NCI-H446 (cell line): ENCODE data around the gene RASEF.
"Not testable (repeated sequence)": the region's sequence is repeated elsewhere in the genome, so short reads cannot be mapped to it uniquely, and the experiment has no call there.

Experiments used
- DNase-seq, 2 experiments: peaks; one replicate each; lab custom pipeline; 2025; lab: John Stamatoyannopoulos, UW

Gene RASEF

DNA sequence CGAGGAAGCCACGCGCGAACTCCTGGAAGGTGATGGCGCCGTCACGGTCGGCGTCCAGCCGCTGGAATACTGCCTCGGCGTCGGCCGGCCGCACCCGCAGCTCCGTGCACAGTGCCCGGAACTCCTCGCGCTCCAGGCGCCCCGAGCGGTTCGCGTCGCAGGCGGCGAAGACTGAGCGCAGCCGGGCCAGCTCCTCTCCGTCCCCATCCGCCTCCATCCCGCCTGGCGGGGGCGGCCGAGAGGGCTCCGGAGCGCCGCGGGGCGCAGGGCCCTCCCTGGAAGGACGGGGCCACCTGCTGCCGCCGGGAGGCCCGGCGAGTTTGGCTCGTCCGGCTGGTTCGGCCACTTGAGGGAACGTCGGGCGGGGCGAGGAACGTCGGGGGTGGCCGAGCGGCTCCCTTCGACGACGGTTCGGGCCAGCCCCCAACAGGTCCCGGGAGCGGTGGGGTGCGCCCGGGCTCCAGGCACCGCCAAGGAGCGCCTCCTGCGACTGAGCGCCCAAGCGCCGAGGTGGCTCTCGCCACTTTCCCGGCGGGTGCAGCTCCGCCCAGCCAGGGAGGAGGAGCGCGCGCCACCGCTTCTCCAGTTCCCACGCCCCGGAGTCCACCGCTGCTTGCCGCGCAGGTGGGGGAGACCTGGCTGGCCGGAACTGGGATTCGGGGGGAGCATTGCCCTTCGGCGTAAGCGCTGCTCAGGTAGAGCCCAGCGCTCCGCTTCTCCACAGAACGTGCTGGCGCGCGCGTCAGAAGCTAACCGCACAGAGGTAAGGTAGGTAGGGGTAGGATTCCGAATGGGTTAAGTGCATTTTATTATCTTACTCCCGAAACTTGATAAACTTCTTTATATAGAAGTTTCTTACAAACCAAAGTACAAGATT lies at the start of gene RASEF:
Gene RASEF (minus strand): TSS at position 492 of the 877 bp plus-strand sequence. CDS start 275 bp downstream, at position 217.
- peak in 1 of 2 experiments; percentile 65 for DNase-seq

DNA sequence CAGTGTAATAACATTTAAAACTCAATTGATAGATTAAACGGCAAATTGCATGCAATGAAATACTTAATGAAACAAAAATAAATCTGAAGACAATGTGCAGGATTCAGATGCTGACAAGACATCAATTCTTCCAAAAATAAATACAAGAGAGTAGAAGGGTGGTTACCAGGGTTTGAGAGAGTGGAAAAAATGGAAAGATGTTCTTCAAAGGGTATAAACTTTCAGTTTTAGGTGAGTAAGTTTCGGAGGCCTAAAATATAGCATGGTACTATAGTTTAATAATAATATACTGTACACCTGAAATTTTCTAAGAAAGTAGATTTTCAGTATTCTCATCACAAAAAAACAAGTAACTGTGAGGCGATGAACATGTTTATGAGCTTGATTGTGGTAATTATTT lies 48.2 kb upstream of the RASEF start:
- DNase-seq = no peak

DNA sequence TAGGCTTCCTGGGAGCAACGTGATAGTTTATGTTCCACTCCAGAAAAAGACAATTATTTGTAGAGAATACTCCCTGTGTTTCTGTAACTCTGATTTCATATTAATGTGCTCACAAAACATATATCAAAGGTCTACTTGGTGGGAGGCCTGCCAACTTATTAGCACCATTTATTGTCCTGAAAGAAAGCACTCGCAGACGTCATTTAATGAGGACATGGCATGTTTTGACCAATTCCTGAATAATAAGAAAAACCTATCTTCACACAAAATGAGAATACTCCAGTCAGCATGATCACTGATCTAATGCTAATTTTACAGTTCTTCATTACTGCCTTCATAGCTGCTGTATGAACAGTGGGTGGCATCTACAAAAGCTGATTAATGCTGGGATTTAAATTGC lies 46.4 kb upstream of the RASEF start:
- no peak for DNase-seq

DNA sequence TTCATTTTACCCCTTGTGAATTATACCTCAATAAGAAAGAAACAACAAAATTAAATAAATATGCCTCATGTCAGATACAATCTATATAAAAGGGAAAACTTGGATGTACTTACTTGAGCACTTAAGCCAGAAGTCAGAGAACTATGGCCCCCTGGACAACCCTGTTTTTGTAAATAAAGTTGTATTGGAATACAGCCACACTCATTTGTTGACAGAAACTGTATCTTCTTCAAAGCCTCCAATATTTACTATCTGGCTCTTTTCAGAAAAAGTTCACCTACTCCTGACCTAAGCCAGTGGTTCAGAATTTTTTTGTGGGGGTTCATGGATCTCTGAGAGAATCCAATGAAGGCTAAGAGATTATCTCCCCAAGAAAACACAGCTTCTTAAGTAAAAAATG lies 45.3 kb upstream of the RASEF start:
- DNase-seq = no peak

DNA sequence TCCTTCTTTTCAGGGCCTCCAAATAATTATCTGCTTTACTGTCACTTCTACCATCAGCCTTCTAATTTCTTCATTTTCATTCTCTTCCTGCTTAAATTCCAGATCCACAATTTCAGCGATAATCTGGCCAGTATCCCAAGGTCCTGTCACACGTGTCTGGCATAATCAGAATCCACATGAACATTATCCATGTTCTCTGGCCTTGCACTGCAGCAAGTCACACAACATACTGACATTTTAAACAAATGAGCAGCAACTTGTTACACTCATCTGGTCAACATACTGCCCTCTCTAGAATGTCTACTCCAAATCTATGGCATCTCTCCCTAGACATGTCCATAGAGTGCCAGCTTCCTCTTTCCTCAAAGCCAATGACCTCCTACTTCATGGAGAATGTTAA lies 43.8 kb upstream of the RASEF start:
- no peak for DNase-seq

DNA sequence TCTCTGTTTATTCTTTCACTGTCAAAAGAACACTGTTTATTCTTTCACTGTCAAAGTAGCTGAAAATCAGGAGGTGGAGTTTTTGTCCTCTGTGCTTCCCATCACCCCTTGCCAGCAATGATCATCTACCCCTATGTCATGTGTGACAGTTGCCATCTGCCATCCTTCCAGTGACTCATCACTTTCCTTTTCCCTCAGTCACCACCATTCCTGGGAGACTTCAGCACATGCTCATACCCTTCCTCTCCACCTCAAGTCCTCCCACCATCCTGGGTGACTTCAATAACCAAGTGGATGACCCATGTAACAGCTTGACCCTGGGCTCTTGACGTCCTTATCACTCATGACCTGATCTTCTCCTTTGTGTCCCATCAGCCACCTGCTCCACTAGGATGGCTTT lies 43.3 kb upstream of the RASEF start:
- peak in 1 of 2 experiments; percentile 12 for DNase-seq

DNA sequence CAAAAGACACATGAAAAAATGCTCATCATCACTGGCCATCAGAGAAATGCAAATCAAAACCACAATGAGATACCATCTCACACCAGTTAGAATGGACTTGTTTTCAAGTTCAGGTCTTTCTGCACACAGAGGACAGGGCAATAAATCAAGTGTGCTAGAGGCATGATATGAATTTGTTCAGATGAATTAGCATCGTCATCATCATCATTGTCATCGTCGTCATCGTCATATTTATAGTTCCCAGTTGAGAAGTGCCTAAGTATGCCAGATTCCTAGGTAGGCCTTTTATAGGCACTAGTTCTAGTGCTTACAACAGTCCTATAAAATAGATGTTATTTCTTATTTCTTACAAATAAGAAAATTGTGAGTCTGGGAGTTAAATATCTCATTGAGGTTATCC lies 34.7 kb upstream of the RASEF start:
- no peak for DNase-seq

DNA sequence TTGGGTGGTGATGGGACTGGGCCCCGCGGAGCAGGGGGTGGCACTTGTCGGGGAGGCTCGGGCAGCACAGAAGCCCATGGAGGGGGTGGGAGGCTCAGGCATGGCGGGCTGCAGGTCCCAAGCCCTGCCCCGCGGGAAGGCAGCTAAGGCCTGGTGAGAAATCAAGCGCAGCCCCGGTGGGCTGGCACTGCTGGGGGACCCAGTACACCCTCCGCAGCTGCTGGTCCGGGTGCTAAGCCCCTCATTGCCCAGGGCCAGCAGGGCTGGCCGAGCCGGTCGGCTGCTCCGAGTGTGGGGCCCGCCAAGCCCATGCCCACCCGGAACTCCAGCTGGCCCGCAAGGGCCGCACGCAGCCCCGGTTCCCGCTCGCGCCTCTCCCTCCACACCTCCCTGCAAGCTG lies 30.4 kb upstream of the RASEF start:
- not testable (repeated sequence) for DNase-seq

DNA sequence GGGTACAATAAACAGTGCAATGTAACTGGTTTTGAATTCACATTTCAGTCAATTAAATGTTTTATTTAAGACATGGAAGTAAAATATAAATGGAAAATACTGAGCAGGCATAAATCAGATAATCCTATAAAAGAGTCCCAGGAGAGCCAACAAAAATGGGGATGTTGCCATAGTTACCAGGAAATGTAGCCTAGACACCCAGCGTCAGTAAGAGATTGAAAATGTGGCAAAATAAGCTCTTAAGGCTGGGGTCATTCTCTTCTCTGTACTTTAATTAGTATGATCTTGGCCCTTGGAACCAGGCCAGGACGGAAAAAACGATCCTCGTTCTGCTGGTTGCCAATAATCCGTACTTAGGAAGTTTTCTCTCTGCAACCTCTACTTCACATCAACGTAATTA lies 18.9 kb upstream of the RASEF start:
- no peak for DNase-seq

DNA sequence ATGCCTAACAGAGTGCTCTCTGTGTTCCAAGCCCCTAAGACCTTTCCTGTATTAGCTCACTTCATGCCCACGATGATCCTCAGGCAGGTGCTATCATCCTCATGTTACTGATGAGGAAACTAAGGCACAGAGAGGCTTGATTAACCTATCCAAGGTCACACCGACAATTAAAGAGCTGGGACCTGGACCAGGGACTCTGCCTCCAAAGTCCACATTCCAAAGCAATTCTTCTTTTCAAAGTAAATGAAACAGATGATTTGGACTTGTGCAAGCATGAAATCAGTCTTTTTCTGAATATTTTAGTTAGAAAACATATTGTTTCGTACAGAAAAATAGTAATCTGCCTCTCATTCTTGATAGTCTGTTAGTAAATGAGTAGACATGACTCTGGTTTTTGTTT lies 18.1 kb upstream of the RASEF start:
- DNase-seq = no peak

DNA sequence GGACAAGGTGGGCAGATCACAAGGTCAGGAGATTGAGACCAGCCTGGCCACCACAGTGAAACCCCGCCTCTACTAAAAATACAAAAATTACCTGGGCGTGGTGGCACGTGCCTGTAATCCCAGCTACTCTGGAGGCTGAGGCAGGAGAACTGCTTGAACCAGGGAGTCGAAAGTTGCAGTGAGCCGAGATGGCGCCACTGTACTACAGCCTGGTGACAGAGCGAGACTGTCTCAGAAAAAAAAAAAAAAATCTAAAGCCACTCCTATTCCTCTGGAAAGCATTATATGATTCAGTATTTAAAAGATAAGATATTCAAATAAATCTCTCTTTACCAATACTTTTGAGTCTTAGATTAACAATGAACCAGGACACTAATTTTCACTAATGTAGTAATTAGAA lies 13.0 kb upstream of the RASEF start:
- not testable (repeated sequence) for DNase-seq

DNA sequence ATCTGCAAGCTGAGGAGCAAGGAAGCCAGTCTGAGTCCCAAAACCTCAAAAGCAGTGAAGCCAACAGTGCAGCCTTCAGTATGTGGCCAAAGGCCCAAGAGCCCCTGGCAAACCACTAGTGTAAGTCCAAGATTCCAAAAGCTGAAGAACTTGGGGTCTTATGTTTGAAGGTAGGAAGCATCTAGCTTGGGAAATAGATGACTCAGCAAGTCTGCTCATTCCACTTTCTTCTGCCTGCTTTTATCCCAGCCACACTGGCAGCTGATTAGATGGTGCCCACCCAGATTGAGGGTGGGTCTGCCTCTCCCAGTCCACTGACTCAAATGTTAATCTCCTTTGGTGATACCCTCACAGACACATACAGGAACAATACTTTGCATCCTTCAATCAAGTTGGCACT lies 9.6 kb upstream of the RASEF start:
- not testable (repeated sequence) for DNase-seq

DNA sequence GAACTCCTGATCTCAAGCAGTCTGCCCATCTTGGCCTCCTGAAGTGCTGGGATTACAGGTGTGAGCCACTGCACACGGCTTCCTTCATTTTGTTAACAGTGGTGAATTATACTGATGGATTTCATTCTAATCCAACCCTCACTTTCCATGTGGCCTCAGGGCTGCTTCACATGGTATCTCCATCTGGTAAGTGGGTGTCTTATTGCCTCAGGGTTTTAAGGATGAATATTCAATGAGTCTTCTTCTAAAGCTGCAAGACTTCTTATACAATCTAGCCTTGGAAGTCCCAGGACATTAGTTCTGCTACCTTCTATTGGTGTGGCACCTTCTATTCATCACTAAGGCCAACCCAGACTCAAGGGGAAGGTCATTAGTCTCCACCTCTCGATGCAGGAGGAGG lies 8.7 kb upstream of the RASEF start:
- no peak for DNase-seq

DNA sequence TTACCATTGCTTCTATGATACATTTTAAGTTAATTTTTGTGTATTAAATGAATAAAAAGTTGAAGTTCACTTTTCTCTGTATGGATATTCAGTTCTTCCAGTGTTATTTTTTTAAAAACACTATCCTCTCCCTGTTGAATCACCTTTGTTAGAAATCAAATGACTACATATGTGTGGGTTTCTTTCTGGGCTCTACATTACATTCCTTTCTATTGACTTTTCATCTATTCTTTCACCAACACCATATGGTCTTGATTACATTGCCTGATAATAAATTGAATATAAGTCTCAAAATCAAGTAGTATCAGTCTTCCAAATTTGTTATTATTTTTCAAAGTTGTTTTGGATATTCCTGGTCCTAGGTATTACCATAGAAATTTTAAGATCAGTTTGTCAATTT lies 7.3 kb upstream of the RASEF start:
- no peak for DNase-seq

DNA sequence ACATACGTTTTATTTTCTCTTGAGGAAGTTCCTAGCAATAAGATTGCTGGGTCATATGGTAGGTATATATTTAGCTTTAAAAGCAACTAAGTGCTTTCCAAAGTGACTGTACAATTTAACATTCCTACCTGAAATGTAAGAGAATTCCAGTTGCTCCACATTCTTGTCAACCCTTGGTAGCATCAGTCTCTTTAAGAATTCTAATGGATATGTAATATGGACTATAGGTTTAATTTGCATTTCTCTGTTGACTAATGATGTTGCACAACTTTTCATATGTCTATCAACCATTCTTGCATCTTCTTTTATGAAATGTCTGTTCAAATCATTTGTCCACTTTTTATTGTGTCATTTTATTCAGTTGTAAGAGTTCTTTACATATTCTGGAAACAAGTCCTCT lies 6.7 kb upstream of the RASEF start:
- no peak for DNase-seq

DNA sequence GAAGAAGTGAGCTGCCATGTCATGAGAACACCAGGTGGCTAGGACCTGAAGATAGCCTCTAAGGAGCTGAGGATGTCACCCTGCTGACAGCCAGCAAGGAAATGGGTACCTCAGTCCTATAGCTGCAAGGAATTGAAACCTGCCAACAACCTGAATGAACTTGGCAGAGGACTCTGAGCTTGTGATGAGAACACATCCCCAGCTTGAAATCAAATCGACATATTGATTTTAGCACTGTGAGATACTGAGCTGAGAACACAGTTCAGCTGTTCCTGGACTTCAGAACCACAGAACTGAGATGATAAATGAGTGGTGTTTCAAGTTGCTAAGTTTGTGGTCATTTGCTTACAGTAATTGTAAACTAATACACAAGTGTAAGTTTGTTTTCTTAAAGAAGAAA lies 5.5 kb upstream of the RASEF start:
- no peak for DNase-seq

DNA sequence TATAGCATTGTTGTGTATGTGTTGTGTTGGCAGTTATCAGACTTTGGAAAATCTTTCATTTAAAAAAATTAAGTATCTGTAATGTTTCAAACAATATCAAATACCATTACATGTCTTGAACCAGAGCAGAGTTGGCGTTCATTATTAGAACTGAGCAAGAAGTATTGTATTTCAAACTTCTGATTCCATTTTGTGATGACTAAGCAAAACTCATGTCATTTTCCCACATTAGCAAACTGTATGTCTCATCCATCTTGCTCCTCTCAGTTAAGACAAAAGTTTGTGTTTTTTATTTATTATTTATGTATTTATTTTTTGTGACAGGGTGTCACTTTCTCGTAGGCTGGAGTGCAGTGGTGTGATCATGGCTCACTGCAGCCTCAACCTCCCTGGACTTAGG lies 4.6 kb upstream of the RASEF start:
- no peak for DNase-seq

DNA sequence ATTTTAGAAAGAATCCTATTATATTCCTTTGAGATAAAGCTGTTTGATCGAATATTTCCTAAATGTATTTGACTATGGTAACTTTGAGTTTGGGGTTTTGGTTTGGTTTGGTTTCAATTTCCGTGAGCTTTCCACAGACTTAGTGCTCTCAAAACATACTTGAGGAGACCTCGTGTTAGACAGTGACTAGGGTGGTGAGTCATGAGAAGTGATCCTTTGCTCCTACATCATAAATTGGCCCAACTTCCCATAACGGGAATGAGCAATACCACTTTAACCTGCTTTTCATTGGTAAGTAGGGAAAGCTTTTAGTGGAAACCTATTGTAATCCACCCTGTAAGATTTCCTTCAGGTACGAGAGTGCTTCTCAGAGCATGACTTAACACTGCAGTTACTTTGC lies 3.8 kb upstream of the RASEF start:
- no peak for DNase-seq

DNA sequence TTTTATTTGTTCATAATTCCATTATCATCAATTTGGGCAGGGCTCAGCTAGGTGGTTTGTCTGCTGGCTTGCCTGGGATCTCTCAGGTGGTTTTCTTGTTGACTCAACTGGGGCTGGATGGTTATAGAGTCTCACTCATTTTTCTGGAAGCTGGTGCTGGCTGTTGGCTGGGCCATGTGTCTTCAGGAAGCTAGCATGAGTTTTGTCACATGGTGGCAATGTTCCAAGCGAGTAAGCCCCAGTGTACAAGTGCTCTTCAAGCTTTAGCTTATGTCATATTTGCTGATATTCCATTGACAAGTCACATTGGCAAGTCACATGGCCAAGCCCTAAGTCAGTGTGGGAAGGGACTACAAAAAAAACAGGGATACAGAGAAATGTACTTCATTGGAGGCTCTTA lies 2.3 kb upstream of the RASEF start:
- no peak for DNase-seq

DNA sequence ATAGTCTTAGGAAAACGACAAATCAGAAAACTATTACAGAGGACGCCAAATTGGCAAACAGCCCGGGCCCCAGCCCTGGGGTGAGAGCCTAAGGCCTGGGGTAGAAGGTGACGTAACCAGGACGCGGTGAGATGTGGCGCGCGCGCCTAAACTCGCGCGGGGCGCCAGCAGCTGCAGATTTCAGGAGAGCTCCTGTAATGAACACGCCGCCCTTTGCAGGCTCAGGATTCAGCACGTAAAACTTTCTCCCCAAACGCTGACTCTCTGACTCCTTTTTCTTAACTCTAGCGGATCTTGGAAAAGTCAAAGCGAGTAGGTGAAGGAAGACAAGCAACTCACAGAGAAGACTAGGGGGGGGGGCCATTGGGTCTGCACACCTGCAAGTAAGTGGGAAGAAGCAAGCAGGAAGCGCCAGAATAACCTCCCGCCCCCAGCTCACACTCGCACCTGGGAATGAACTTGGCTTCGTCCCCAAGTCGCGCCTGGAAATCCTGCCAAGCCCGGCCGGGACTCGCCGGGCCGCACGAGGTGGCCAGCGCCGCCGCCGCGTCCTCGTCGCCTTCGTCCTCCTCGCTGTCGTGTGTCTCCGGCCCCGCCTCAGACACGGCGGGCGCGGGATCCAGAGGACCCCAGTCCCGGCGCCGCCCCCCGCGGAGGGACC lies 822 bp downstream of the RASEF start:
- DNase-seq = peak; percentile 52 to 78

DNA sequence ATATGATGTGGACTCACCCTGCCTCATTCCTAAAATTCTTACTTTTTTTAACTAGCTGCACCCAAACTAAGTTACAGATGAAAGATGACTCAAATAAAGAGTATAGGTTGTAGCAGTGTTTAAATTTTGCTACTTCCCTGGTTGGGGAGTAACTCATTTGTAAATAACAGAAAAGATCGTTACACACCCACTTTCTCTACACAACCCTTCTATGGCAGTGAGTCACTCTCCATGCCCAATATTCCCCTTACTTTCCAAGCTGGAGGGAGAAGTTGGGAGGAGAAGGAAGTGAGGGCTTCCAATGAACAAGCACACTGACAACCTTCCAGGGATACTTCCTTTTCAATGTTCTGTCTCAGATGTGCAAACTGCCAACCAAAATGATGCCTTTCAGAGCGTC lies 1.9 kb downstream of the RASEF start:
- peak in 1 of 2 experiments; percentile 2 for DNase-seq

DNA sequence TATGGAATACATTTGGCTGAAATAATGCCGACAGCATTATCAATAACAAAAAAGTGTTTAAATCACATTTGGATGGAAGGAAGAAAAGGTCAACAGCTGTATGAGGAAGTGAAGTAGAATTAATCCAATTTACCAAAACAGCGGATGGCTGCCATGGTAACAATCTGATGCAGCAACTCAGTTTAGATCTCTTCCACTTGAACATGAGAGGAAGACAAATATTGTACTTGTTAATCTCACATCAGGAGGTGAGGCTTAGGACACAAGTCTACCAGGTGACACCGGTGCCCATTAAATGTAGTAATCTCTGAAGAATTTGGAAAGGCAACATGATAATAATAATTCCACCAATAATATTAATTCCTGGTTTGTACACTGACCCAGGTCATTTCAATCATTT lies 2.4 kb downstream of the RASEF start:
- DNase-seq = no peak

DNA sequence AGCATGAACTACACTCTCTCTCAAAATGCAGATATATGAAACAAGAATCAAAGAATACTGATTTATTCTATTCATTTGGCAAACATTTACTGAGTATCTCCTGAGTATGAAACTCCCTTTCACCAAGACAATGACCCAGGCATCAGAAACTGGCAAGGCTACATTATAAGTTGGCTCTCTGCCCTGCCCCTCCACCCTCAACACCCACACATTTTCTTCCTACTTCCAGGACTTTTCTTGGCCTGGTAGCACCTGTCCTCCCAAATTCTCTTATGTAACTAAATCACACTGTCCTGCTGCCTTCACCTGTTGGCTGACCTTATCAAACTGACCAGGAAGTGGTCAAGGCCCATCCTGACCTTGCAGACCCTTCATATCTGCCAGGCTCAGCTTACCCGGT lies 3.5 kb downstream of the RASEF start:
- DNase-seq = peak in 1 of 2 experiments; percentile 12

DNA sequence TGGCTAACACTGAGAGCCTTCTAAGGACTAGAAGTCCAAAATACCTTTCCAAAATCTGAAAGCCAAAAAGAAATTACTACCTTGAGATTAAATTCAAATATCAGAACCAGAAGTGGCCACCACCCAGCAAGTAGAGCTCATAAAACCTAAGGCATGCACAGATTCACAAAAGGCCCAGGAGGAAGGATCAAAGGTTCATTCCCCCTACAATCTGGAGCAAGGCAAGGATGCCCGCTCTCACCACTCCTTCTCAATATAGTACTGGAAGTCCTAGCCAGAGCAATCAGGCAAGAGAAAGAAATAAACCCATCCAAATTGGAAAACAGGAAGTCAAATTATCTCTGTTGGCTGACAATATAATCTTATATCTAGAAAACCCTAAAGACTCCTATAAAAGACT lies 6.0 kb downstream of the RASEF start:
- DNase-seq = no peak
